Endothelial cell of umbilical vein (primary cell): ENCODE data around the gene FNBP1L. TPM values are rescaled to one million over a fixed set of nuclear protein-coding genes. Genes with fewer than 3 reads are reported as not detected.

Experiments
- BruUV-seq: library from RNA; stranded (reverse); fragments of 400-500 nt; replicated peaks from 2 replicates; lab custom pipeline; 2021; lab: Mats Ljungman, UMichigan
- CTCF ChIA-PET: fragments of 300-600, 350-600 bp; sonication (Branson Sonifier 250); formaldehyde crosslinking; loops from one replicate; lab custom pipeline; 2021; ENCODE audit warnings: antibody characterized with exemption, inconsistent platforms; lab: Charles Lee
- POLR2A ChIA-PET: fragments of 300-600, 350-600 bp; sonication (Branson Sonifier 250); formaldehyde crosslinking; loops from one replicate; lab custom pipeline; 2021; ENCODE audit warnings: antibody characterized with exemption, inconsistent platforms; lab: Charles Lee
- DNase-seq: peaks from one replicate; pipeline ENCODE4 v3.0.0-alpha.2; 2011; ENCODE audit warnings: low read depth, low spot score
- FAIRE-seq: peaks from 2 replicates; lab custom pipeline; 2011; peaks lifted over from hg19 to GRCh38; lab: Jason Lieb, UNC
- H2AFZ ChIP-seq: 2 replicates; pipeline ENCODE4 v1.6.0; 2012; ENCODE audit warnings: low read depth, low read length, control low read depth, inconsistent platforms
- H3K27ac ChIP-seq: 2 replicates; pipeline ENCODE4 v1.5.1; 2011; ENCODE audit warnings: low read depth, mild to moderate bottlenecking, control low read depth, low read length, moderate library complexity; ENCODE audit not compliant: insufficient read depth
- H3K27me3 ChIP-seq, 2 experiments: 2 replicates each; pipeline versions ENCODE4 v1.6.0 to v1.6.1; 2011; ENCODE audit warnings: low read length in 2 of 2, mixed read lengths in 1 of 2; ENCODE audit not compliant: control insufficient read depth in 2 of 2, insufficient read depth in 2 of 2
- H3K36me3 ChIP-seq, 2 experiments: 2 replicates in 1 of 2; 3 replicates in 1 of 2; pipeline ENCODE4 v1.5.1; 2011; ENCODE audit warnings: low read length in 2 of 2, mild to moderate bottlenecking in 1 of 2, moderate library complexity in 1 of 2; ENCODE audit not compliant: control insufficient read depth in 2 of 2, insufficient read depth in 2 of 2; ENCODE audit errors: extremely low read depth in 1 of 2
- H3K4me1 ChIP-seq: 3 replicates; pipeline ENCODE4 v1.5.1; 2011; ENCODE audit warnings: mild to moderate bottlenecking, low read length; ENCODE audit not compliant: control insufficient read depth, insufficient read depth; ENCODE audit errors: extremely low read depth
- H3K4me2 ChIP-seq: 2 replicates; pipeline ENCODE4 v1.6.1; 2011; ENCODE audit warnings: low read length, control low read depth, mixed read lengths; ENCODE audit not compliant: insufficient read depth
- H3K4me3 ChIP-seq, 3 experiments: fragments of 200-600 bp in 1 of 3; sonication (generic), shearing (Covaris generic) in 1 of 3; replicated peaks in 1 of 3; 2 replicates each; pipeline ENCODE4 v1.5.1; 2011 to 2016; ENCODE audit warnings: control low read depth in 3 of 3, low read length in 3 of 3, mild to moderate bottlenecking in 2 of 3, inconsistent platforms in 1 of 3, low read depth in 1 of 3, moderate library complexity in 1 of 3; ENCODE audit not compliant: insufficient read depth in 1 of 3
- H3K79me2 ChIP-seq: 2 replicates; pipeline ENCODE4 v1.6.0; 2012; ENCODE audit warnings: low read length, inconsistent platforms; ENCODE audit not compliant: control insufficient read depth, insufficient read depth
- H3K9ac ChIP-seq: replicated peaks from 2 replicates; pipeline ENCODE3; 2011; ENCODE audit warnings: low read length, control low read depth; ENCODE audit not compliant: insufficient read depth; ENCODE audit errors: extremely low read depth
- H3K9me1 ChIP-seq: replicated peaks from 3 replicates; pipeline ENCODE4 v1.6.0; 2011; ENCODE audit warnings: mild to moderate bottlenecking, low read length; ENCODE audit not compliant: control insufficient read depth, insufficient read depth; ENCODE audit errors: extremely low read depth
- H3K9me3 ChIP-seq: replicated peaks from 2 replicates; pipeline ENCODE4 v1.5.1; 2012; ENCODE audit warnings: low read length, inconsistent platforms; ENCODE audit not compliant: control insufficient read depth, insufficient read depth
- H4K20me1 ChIP-seq: replicated peaks from 2 replicates; pipeline ENCODE3; 2011; ENCODE audit warnings: mild to moderate bottlenecking, low read length; ENCODE audit not compliant: control insufficient read depth, insufficient read depth; ENCODE audit errors: extremely low read depth
- EZH2 ChIP-seq: IDR thresholded peaks from 2 replicates; pipeline ENCODE4 v1.6.1; 2012; ENCODE audit warnings: borderline replicate concordance, low read depth, mild to moderate bottlenecking, moderate library complexity, low read length, inconsistent platforms; ENCODE audit not compliant: severe bottlenecking
- FOS ChIP-seq: IDR thresholded peaks from 2 replicates; pipeline ENCODE4 v1.6.1; 2011; ENCODE audit warnings: mild to moderate bottlenecking, low read length, moderate library complexity, borderline replicate concordance; ENCODE audit not compliant: insufficient read depth
- GATA2 ChIP-seq: IDR thresholded peaks from 2 replicates; pipeline ENCODE4 v1.7.0; 2011; ENCODE audit warnings: low read depth, mild to moderate bottlenecking, moderate library complexity, mixed read lengths, low read length; ENCODE audit not compliant: insufficient read length, insufficient read depth
- JUN ChIP-seq: IDR thresholded peaks from 2 replicates; pipeline ENCODE4 v1.6.1; 2011; ENCODE audit warnings: borderline replicate concordance, low read depth; ENCODE audit not compliant: insufficient read length, insufficient read depth
- MYC ChIP-seq: IDR thresholded peaks from one replicate; pipeline ENCODE4 v1.6.1; 2011; ENCODE audit warnings: mild to moderate bottlenecking, low read depth, low read length
- POLR2A ChIP-seq: IDR thresholded peaks from 2 replicates; pipeline ENCODE4 v1.6.1; 2012; ENCODE audit warnings: low read depth, mild to moderate bottlenecking, control low read depth, low read length
- POLR2AphosphoS5 ChIP-seq: IDR thresholded peaks from 2 replicates; pipeline ENCODE4 v1.6.1; 2012; ENCODE audit warnings: low read depth, mild to moderate bottlenecking, control low read depth, low read length, moderate library complexity; ENCODE audit not compliant: insufficient read depth
- dilution Hi-C: fragments of 300-500 bp; cut with MboI; formaldehyde crosslinking; loops from one replicate; pipeline ENCODE4 v1.15.0; 2019; ENCODE audit warnings: low sequenced_read_pairs; ENCODE audit not compliant: extremely low pct_ligation_motif_present
- intact Hi-C: fragments of 100-400 bp; cut with micrococcal nuclease; formaldehyde crosslinking; loops from one replicate; pipeline ENCODE4 v1.10.0; 2022
- polyA plus RNA-seq, 4 experiments: library from polyadenylated mRNA; depleted of rRNA in 3 of 4; stranded (reverse) in 3 of 4; unstranded in 1 of 4; fragments of >200 nt; gene quantifications; 2 replicates each; pipeline versions ENCODE4 v1.2.1 to v1.2.3, GENCODE V29; 2011 to 2012; ENCODE audit warnings: missing spikeins in 1 of 4
- total RNA-seq: library from RNA; stranded (reverse); gene quantifications from 2 replicates; pipeline ENCODE4 v1.2.3, GENCODE V29; 2021
- TF ChIP-seq, protein P1 (sequence below), 2 donors: IDR thresholded peaks; 1 replicate in 1 of 2; 2 replicates in 1 of 2; pipeline ENCODE4 v1.5.1; 2011; ENCODE audit warnings: low read length in 2 of 2, mild to moderate bottlenecking in 2 of 2, moderate library complexity in 2 of 2, control low read depth in 1 of 2, inconsistent platforms in 1 of 2, low read depth in 1 of 2; ENCODE audit not compliant: insufficient read depth in 1 of 2; ENCODE audit errors: extremely low read depth in 1 of 2
- TF ChIP-seq, protein P2 (sequence below): IDR thresholded peaks from 2 replicates; pipeline ENCODE4 v1.6.1; 2011; ENCODE audit not compliant: insufficient read depth, insufficient read length

Gene FNBP1L
- total and polyA plus RNA-seq, 2 donors (not counting 3 experiments of a cell fraction or from before 2014, with no cell fraction given) = 28.1 to 56.4 TPM

DNA sequence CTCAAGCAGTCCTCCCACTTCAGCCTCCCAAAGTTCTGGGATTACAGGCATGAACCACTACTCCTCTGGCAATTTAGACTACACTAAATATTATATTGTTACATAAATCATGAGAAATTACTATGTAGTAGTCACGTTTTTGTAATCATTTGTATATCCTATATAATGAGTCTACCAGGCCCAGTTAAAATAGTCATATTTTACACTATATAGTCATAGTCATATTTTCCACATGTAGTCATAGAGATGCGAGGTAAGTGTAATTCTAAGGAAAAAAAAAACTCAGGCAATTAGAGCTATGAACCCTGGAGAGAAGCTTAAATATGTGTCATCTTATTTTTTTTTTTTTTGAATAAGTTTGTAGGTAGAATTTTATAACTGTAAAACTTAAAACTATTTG, 90.0 kb downstream of the FNBP1L start:
- POLR2A ChIA-PET = no interaction called here
- CTCF ChIA-PET = interaction anchor here (0.7 to 2.9 kb wide), 5 partner anchors 8 to 234 kb away, joined by 3 to 8 read pairs (median 3); no protein-coding TSS in a partner anchor
- FAIRE-seq = no peak
- Histone ChIP-seq H3K27ac (no peak overlapping the region), H3K4me2 (no peak overlapping the region), H2AFZ (no peak overlapping the region), H3K79me2 (no peaks in the 10 kb centered on the region), H3K9me1 (no peaks in the 10 kb centered on the region), H3K4me3 (no peak overlapping the region), H3K9ac (no peak overlapping the region), H4K20me1 (no peaks in the 10 kb centered on the region), H3K9me3 (no peaks in the 10 kb centered on the region), H3K27me3 (no peaks in the 10 kb centered on the region), H3K4me1 (no peaks in the 10 kb centered on the region), H3K36me3 (peaks cover 2 to 4% of the 10 kb centered on the region in 2 experiments)
- BruUV-seq = no TSS peak
- no peak for DNase-seq
- TF ChIP-seq MYC = no peak
- TF ChIP-seq, protein P1, sequence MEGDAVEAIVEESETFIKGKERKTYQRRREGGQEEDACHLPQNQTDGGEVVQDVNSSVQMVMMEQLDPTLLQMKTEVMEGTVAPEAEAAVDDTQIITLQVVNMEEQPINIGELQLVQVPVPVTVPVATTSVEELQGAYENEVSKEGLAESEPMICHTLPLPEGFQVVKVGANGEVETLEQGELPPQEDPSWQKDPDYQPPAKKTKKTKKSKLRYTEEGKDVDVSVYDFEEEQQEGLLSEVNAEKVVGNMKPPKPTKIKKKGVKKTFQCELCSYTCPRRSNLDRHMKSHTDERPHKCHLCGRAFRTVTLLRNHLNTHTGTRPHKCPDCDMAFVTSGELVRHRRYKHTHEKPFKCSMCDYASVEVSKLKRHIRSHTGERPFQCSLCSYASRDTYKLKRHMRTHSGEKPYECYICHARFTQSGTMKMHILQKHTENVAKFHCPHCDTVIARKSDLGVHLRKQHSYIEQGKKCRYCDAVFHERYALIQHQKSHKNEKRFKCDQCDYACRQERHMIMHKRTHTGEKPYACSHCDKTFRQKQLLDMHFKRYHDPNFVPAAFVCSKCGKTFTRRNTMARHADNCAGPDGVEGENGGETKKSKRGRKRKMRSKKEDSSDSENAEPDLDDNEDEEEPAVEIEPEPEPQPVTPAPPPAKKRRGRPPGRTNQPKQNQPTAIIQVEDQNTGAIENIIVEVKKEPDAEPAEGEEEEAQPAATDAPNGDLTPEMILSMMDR (IDR thresholded peaks at IDR 0.05; ENCODE audit: extremely low read depth in 1 of 2, insufficient read depth in 1 of 2, low read depth in 1 of 2, low read length in 2 of 2) = no peak
- no peak for TF ChIP-seq GATA2
- TF ChIP-seq FOS = no peak
- TF ChIP-seq POLR2A = no peak
- TF ChIP-seq EZH2 = no peak
- TF ChIP-seq JUN = no peak
- no peak for TF ChIP-seq POLR2AphosphoS5
- TF ChIP-seq, protein P2, sequence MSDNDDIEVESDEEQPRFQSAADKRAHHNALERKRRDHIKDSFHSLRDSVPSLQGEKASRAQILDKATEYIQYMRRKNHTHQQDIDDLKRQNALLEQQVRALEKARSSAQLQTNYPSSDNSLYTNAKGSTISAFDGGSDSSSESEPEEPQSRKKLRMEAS = no peak
- intact Hi-C loops (no loop called here), dilution Hi-C loops (no loop called here)
